ENCODE results near the gene IFI30. TPM values are rescaled to one million over a fixed set of nuclear protein-coding genes. Genes with fewer than 3 reads are reported as not detected.

The IFI30 gene
- total RNA-seq, 1 experiment from 2014 or later = 35.8 TPM

DNA sequence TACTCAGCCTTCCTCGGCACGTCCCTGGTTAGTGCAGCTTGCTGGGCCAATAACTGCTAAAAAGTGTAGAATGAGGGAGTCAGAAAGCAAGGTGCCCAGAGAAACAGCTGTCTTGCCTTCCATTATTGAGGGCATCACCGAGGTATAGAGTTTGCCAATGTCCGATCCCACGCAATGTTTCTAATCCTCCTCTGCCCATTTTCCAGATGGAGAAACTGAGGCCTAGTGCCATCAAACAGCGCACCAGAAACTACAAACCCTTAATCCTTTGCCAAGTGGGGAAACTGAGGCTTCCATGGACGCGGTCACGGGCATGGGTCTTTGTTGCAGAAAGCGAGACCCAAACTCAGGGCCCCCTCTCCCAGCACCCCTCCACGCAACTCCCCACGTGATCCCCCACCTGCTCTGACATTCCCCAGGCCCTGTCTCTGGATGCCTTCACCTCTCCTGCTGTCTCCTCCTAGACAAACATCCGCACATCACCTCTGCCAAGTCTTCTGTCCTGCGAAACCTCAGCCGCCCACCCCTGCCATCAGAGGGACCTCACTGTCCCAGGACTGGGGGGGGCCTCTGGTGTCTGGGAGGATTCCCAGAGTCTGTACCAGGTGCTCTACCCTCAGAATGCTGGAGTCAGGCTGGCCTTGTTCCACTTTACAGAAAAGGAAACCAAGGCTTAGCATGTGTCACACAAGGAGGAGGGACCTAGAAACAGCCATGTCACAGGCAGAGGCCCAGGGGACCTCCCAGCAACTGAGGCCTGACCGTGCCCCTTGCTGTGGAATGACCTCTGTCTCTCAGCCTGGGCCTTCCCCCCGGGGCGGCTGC, 53.6 kb downstream of the IFI30 start:
- Histone ChIP-seq H3K79me2 (ENCODE audit: low read depth) (no peaks in the 10 kb centered on the region), H4K20me1 (ENCODE audit: insufficient read depth) (peaks cover 5% of the 10 kb centered on the region; the same call in 1 of the 2 replicates), H3K27ac (no peak overlapping the region), H3K9me2 (ENCODE audit: insufficient read depth) (no peaks in the 10 kb centered on the region), H3K4me1 (replicated peaks; ENCODE audit: insufficient read depth) (peaks cover 8% of the 10 kb centered on the region; the same call in 1 of the 2 replicates), H3F3A (ENCODE audit: insufficient read depth, low read depth) (peaks cover 41% of the 10 kb centered on the region), H3K27me3 (ENCODE audit: insufficient read depth, low read depth) (no peaks in the 10 kb centered on the region), H3K4me2 (no peak overlapping the region), H3K36me3 (ENCODE audit: low read depth) (no peaks in the 10 kb centered on the region), H2AFZ (no peak overlapping the region), H3K4me3 (no peak overlapping the region), H3K9me3 (ENCODE audit: insufficient read depth, low read depth) (no peaks in the 10 kb centered on the region)
- POLR2A ChIA-PET (ENCODE audit: unreplicated experiment) = no interaction called here
- CTCF ChIA-PET = no interaction called here
- DNase-seq = no peak
- TF ChIP-seq, protein P1, sequence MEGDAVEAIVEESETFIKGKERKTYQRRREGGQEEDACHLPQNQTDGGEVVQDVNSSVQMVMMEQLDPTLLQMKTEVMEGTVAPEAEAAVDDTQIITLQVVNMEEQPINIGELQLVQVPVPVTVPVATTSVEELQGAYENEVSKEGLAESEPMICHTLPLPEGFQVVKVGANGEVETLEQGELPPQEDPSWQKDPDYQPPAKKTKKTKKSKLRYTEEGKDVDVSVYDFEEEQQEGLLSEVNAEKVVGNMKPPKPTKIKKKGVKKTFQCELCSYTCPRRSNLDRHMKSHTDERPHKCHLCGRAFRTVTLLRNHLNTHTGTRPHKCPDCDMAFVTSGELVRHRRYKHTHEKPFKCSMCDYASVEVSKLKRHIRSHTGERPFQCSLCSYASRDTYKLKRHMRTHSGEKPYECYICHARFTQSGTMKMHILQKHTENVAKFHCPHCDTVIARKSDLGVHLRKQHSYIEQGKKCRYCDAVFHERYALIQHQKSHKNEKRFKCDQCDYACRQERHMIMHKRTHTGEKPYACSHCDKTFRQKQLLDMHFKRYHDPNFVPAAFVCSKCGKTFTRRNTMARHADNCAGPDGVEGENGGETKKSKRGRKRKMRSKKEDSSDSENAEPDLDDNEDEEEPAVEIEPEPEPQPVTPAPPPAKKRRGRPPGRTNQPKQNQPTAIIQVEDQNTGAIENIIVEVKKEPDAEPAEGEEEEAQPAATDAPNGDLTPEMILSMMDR (conservative IDR thresholded peaks at IDR 0.05) = no peak
- TF ChIP-seq EZH2 (IDR thresholded peaks at IDR 0.05; ENCODE audit: low read depth) = no peak
- no TSS peak for BruUV-seq (replicated peaks)
- intact Hi-C loops (cut with micrococcal nuclease; ENCODE audit: unreplicated experiment) = no loop called here

Other genes starting within 250 kb of the IFI30 start
- gene CCDC124, start 240.8 kb upstream of the IFI30 start, total RNA-seq (2021) = 114 and 118 TPM in 2 replicates
- gene KCNN1, start 206.7 kb upstream of the IFI30 start, total RNA-seq (2021) = 0.09 TPM in 1 of 2 replicates, not detected in the other
- 15.5 and 20.6 TPM in 2 replicates for gene ARRDC2, start 165.6 kb upstream of the IFI30 start, total RNA-seq (2021)
- 0.55 and 1.1 TPM in 2 replicates for gene IL12RB1, start 86.9 kb upstream of the IFI30 start, total RNA-seq (2021)
- 14.1 and 15.8 TPM in 2 replicates for gene MAST3, start 76.0 kb upstream of the IFI30 start, total RNA-seq (2021)
- 58.3 and 61.8 TPM in 2 replicates for gene PIK3R2, start 20.6 kb upstream of the IFI30 start, total RNA-seq (2021)
- 11.2 and 12.1 TPM in 2 replicates for gene MPV17L2, start 19.4 kb downstream of the IFI30 start, total RNA-seq (2021)
- gene RAB3A, start 30.2 kb downstream of the IFI30 start, total RNA-seq (2021) = 4.0 and 4.1 TPM in 2 replicates
- 2.2 and 3.8 TPM in 2 replicates for gene PDE4C, start 52.6 kb downstream of the IFI30 start, total RNA-seq (2021)
- gene IQCN, start 100.6 kb downstream of the IFI30 start, total RNA-seq (2021) = 5.6 and 7.3 TPM in 2 replicates
- gene JUND, start 107.8 kb downstream of the IFI30 start, total RNA-seq (2021) = 115 and 150 TPM in 2 replicates
- 291 and 323 TPM in 2 replicates for gene LSM4, start 149.3 kb downstream of the IFI30 start, total RNA-seq (2021)
- gene PGPEP1, start 166.8 kb downstream of the IFI30 start, total RNA-seq (2021) = 42.0 and 53.6 TPM in 2 replicates
- gene GDF15, start 212.3 kb downstream of the IFI30 start, total RNA-seq (2021) = 15.1 and 17.2 TPM in 2 replicates
- gene LRRC25, start 223.8 kb downstream of the IFI30 start, total RNA-seq (2021) = not detected in 2 replicates
- gene SSBP4, start 245.6 kb downstream of the IFI30 start, total RNA-seq (2021) = 56.6 and 65.2 TPM in 2 replicates